Measurements from ENCODE around the gene ZNF512. TPM values are rescaled to one million over a fixed set of nuclear protein-coding genes. Genes with fewer than 3 reads are reported as not detected.

ZNF512 gene
- total and polyA plus RNA-seq, 9 of the 15 experiments (the other 6 are each of a cell fraction or from before 2014, with no cell fraction given), result 24.7 to 101 (median 65.9) TPM

GRCh38 chr2:27663285-27664153, 80.7 kb downstream of the ZNF512 start, which contains the start of the genes SLC4A1AP and SUPT7L (continued):
- TF ChIP-seq SREBF2 (CRISPR knock-in tag; IDR thresholded peaks at IDR 0.05) (peak; percentile 63; the same call in 1 of the 2 replicates), SAP30 (IDR thresholded peaks at IDR 0.05; ENCODE audit: borderline replicate concordance, insufficient read depth, low read depth, low read length, poor library complexity, severe bottlenecking) (peak; percentile 51), ETV1 (tag; conservative IDR thresholded peaks at IDR 0.05; ENCODE audit: low read depth) (peak; percentile 63), LARP7 (IDR thresholded peaks at IDR 0.05) (peak; percentile 65; the same call in 1 of the 2 replicates), FOXJ2 (tag; IDR thresholded peaks at IDR 0.05) (no peak; the same call in 1 of the 2 replicates), SP2 (IDR thresholded peaks at IDR 0.05; ENCODE audit: extremely low read depth, low read depth, low read length, poor library complexity, severe bottlenecking) (no peak), SP1 (CRISPR knock-in tag; IDR thresholded peaks at IDR 0.05) (peak; percentile 93), XRCC5 (IDR thresholded peaks at IDR 0.05; ENCODE audit: low read depth, low read length) (peak; percentile 98), DACH1 (IDR thresholded peaks at IDR 0.05; ENCODE audit: partially characterized antibody) (no peak), PHF8 (IDR thresholded peaks at IDR 0.05; ENCODE audit: borderline replicate concordance, low read length) (peak; percentile 80; the same call in 1 of the 2 replicates), ZC3H11A (IDR thresholded peaks at IDR 0.05; ENCODE audit: low read depth, low read length) (no peak), ZNF695 (CRISPR knock-in tag; IDR thresholded peaks at IDR 0.05) (no peak), MECOM (CRISPR knock-in tag; IDR thresholded peaks at IDR 0.05) (peak; percentile 75; the same call in 1 of the 2 replicates), HOXB6 (CRISPR knock-in tag; IDR thresholded peaks at IDR 0.05; ENCODE audit: borderline replicate concordance) (no peak), ELF1 (tag; IDR thresholded peaks at IDR 0.05) (peak; percentile 77), ZC3H4 (CRISPR knock-in tag; IDR thresholded peaks at IDR 0.05; ENCODE audit: borderline replicate concordance) (no peak), MCM3 (IDR thresholded peaks at IDR 0.05) (no peak), RBM15 (IDR thresholded peaks at IDR 0.05; ENCODE audit: insufficient read depth, low read length) (no peak), ZKSCAN1 (IDR thresholded peaks at IDR 0.05; ENCODE audit: low read depth, low read length) (peak; percentile 82), FOS (IDR thresholded peaks at IDR 0.05; ENCODE audit: extremely low read depth, insufficient read length) (no peak), ATF1 (CRISPR knock-in tag; IDR thresholded peaks at IDR 0.05) (no peak; the same call in 1 of the 2 replicates), ATF1 (tag; IDR thresholded peaks at IDR 0.05) (peak; percentile 96), ZNF175 (CRISPR knock-in tag; IDR thresholded peaks at IDR 0.05; ENCODE audit: low read depth) (0 out of 2 replicates have a peak, but pooled peaks have one; percentile 49), SNAPC5 (CRISPR knock-in tag; IDR thresholded peaks at IDR 0.05) (no peak), KLF10 (CRISPR knock-in tag; IDR thresholded peaks at IDR 0.05) (0 out of 2 replicates have a peak, but pooled peaks have one; percentile 69), RNF2 (IDR thresholded peaks at IDR 0.05) (peak; percentile 90)
- TF ChIP-seq, protein P1, sequence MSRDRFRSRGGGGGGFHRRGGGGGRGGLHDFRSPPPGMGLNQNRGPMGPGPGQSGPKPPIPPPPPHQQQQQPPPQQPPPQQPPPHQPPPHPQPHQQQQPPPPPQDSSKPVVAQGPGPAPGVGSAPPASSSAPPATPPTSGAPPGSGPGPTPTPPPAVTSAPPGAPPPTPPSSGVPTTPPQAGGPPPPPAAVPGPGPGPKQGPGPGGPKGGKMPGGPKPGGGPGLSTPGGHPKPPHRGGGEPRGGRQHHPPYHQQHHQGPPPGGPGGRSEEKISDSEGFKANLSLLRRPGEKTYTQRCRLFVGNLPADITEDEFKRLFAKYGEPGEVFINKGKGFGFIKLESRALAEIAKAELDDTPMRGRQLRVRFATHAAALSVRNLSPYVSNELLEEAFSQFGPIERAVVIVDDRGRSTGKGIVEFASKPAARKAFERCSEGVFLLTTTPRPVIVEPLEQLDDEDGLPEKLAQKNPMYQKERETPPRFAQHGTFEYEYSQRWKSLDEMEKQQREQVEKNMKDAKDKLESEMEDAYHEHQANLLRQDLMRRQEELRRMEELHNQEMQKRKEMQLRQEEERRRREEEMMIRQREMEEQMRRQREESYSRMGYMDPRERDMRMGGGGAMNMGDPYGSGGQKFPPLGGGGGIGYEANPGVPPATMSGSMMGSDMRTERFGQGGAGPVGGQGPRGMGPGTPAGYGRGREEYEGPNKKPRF (IDR thresholded peaks at IDR 0.05; ENCODE audit: low read depth, low read length), result no peak

Measured in K562 (cell line).